CD4-positive, alpha-beta memory T cell (primary cell): ENCODE data around the gene CEP63. TPM values are rescaled to one million over a fixed set of nuclear protein-coding genes. Genes with fewer than 3 reads are reported as not detected.

Source experiments
- CTCF ChIA-PET: fragments of 350-600 bp; sonication (Branson Sonifier 250); formaldehyde crosslinking; loops from one replicate; lab custom pipeline; 2021; ENCODE audit warnings: inconsistent platforms; ENCODE audit not compliant: partially characterized antibody; lab: Charles Lee
- POLR2A ChIA-PET: fragments of 350-600 bp; sonication (Branson Sonifier 250); formaldehyde crosslinking; loops from one replicate; lab custom pipeline; 2021; ENCODE audit not compliant: partially characterized antibody; lab: Charles Lee
- DNase-seq, 5 donors: peaks; one replicate each; pipeline versions ENCODE4 v3.0.0 to v3.0.0-alpha.2; 2020 to 2022; ENCODE audit warnings: mixed read lengths in 1 of 5
- H3K27ac ChIP-seq: one replicate; pipeline ENCODE4 v1.7.0; 2013; ENCODE audit warnings: low read depth, low read length
- H3K27me3 ChIP-seq: 2 replicates; pipeline ENCODE4 v1.7.0; 2013; ENCODE audit warnings: mild to moderate bottlenecking, low read length, moderate library complexity; ENCODE audit not compliant: insufficient read depth
- H3K36me3 ChIP-seq: 2 replicates; pipeline ENCODE4 v1.7.0; 2013; ENCODE audit warnings: mild to moderate bottlenecking, low read length, moderate library complexity; ENCODE audit not compliant: insufficient read depth
- H3K4me1 ChIP-seq: 2 replicates; pipeline ENCODE4 v1.7.0; 2013; ENCODE audit warnings: mild to moderate bottlenecking, low read length, moderate library complexity; ENCODE audit not compliant: insufficient read depth
- H3K4me3 ChIP-seq, 2 donors: one replicate each; pipeline ENCODE4 v1.7.0; 2013; ENCODE audit warnings: low read length in 2 of 2, mild to moderate bottlenecking in 1 of 2
- H3K9me3 ChIP-seq, 2 donors: one replicate each; pipeline ENCODE4 v1.7.0; 2013; ENCODE audit warnings: low read length in 2 of 2, control low read depth in 1 of 2; ENCODE audit not compliant: control insufficient read depth in 1 of 2
- H3K27ac Mint-ChIP-seq, 7 donors: one replicate each; pipeline ENCODE4 v1.8.0; 2020 to 2021; ENCODE audit warnings: mixed read lengths in 7 of 7, mild to moderate bottlenecking in 6 of 7, inconsistent platforms in 3 of 7, moderate library complexity in 3 of 7
- H3K27me3 Mint-ChIP-seq, 2 donors: one replicate each; pipeline ENCODE4 v1.8.0; 2020 to 2021; ENCODE audit warnings: mixed read lengths in 2 of 2
- H3K36me3 Mint-ChIP-seq, 2 donors: one replicate each; pipeline ENCODE4 v1.8.0; 2020 to 2021; ENCODE audit warnings: mixed read lengths in 2 of 2, inconsistent platforms in 1 of 2, mild to moderate bottlenecking in 1 of 2
- H3K4me1 Mint-ChIP-seq, 4 donors: one replicate each; pipeline ENCODE4 v1.8.0; 2020 to 2021; ENCODE audit warnings: mixed read lengths in 4 of 4, mild to moderate bottlenecking in 1 of 4
- H3K4me3 Mint-ChIP-seq, 8 donors: one replicate each; pipeline ENCODE4 v1.8.0; 2020 to 2021; ENCODE audit warnings: mixed read lengths in 8 of 8, mild to moderate bottlenecking in 7 of 8, moderate library complexity in 6 of 8, inconsistent platforms in 3 of 8
- H3K9me3 Mint-ChIP-seq, 8 donors: one replicate each; pipeline ENCODE4 v1.8.0; 2020 to 2021; ENCODE audit warnings: mixed read lengths in 8 of 8, mild to moderate bottlenecking in 5 of 8, inconsistent platforms in 3 of 8, moderate library complexity in 1 of 8
- intact Hi-C: fragments of 100-400 bp; cut with micrococcal nuclease; formaldehyde crosslinking; loops from one replicate; pipeline ENCODE4 v1.15.1; 2023
- polyA plus RNA-seq, 2 donors: library from polyadenylated mRNA; unstranded; fragments of 300-500 nt; fragmentation: Illumina TruSeq; gene quantifications; one replicate each; pipeline ENCODE4 v1.2.3, GENCODE V29; 2021
- total RNA-seq, 2 experiments: library from RNA; stranded (reverse); gene quantifications; one replicate each; pipeline ENCODE4 v1.2.3, GENCODE V29; 2021

Gene CEP63
- total and polyA plus RNA-seq, 4 experiments from 2014 or later: 12.8 to 40.1 (median 25.6) TPM

DNA sequence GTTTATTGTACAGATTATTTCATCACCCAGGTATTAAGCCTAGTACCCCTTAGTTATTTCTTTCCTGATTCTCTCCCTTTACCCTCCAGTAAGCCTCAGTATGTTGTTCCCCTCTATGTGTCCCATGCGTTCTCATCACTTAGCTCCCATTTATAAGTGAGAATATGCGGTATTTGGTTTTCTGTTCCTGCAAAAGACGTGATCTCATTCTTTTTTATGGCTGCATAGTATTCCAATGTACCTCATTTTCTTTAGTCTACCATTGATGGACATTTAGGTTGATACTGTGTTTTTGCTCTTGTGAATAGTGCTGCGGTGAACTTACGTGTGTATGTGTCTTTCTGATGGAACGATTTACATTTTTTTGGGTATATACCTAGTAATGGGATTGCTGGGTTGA is 36.7 kb downstream of the CEP63 start:
- H3K4me3 Mint-ChIP-seq: no peak overlapping the region
- H3K27me3 Mint-ChIP-seq: no peaks in the 10 kb centered on the region
- ChIA-PET POLR2A (no interaction called here), CTCF (no interaction called here)
- H3K4me1 Mint-ChIP-seq: peaks cover 4 to 8% (median 5%) of the 10 kb centered on the region in 4 donors
- Histone ChIP-seq H3K36me3 (no peaks in the 10 kb centered on the region), H3K4me1 (no peaks in the 10 kb centered on the region), H3K27me3 (no peaks in the 10 kb centered on the region), H3K4me3 (no peak overlapping the region), H3K9me3 (peaks cover 0 to 15% of the 10 kb centered on the region in 2 donors), H3K27ac (no peak overlapping the region)
- no peak for DNase-seq
- peaks cover 9 to 75% (median 57%) of the 10 kb centered on the region in 8 donors for H3K9me3 Mint-ChIP-seq
- intact Hi-C loops: no loop called here
- peaks cover 59 to 75% of the 10 kb centered on the region in 2 donors for H3K36me3 Mint-ChIP-seq
- no peak overlapping the region for H3K27ac Mint-ChIP-seq

DNA sequence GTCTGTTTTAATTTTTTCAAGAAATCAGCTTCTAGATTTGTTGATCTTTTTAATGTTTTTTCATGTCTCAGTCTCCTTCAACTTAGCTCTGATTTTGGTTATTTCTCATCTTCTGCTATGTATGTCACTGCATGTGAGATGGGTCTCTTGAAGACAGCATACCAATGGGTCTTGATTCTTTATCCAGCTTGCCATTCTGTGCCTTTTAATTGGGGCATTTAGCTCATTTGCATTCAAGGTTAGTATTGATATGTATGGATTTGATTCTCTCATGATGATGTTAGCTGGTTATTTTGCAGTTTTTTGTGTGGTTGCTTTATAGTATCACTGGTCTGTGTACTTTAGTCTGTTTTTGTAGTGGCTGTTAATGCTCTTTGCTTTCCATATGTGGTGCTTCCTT is 39.4 kb downstream of the CEP63 start:
- H3K36me3 ChIP-seq: no peaks in the 10 kb centered on the region
- POLR2A ChIA-PET: no interaction called here
- Mint-ChIP-seq H3K27ac (no peak overlapping the region), H3K9me3 (peaks cover 9 to 54% (median 50%) of the 10 kb centered on the region in 8 donors), H3K4me3 (no peak overlapping the region), H3K4me1 (peaks cover 5 to 12% (median 7%) of the 10 kb centered on the region in 4 donors), H3K36me3 (peaks cover 53 to 58% of the 10 kb centered on the region in 2 donors), H3K27me3 (no peaks in the 10 kb centered on the region)
- no peak overlapping the region for H3K4me3 ChIP-seq
- peaks cover 0 to 15% of the 10 kb centered on the region in 2 donors for H3K9me3 ChIP-seq
- no peak for DNase-seq
- H3K27me3 ChIP-seq: no peaks in the 10 kb centered on the region
- intact Hi-C loops: no loop called here
- no peak overlapping the region for H3K27ac ChIP-seq
- H3K4me1 ChIP-seq: no peaks in the 10 kb centered on the region
- CTCF ChIA-PET: no interaction called here

GRCh38 chr3:134526319-134526718 is 40.5 kb downstream of the CEP63 start:
- peaks cover 0 to 15% of the 10 kb centered on the region in 2 donors for H3K9me3 ChIP-seq
- no peaks in the 10 kb centered on the region for H3K27me3 ChIP-seq
- POLR2A ChIA-PET: no interaction called here
- Mint-ChIP-seq H3K4me1 (peaks cover 5 to 12% (median 6%) of the 10 kb centered on the region in 4 donors), H3K27ac (no peak overlapping the region), H3K9me3 (peaks cover 9 to 50% (median 46%) of the 10 kb centered on the region in 8 donors), H3K27me3 (no peaks in the 10 kb centered on the region), H3K36me3 (peaks cover 48 to 50% of the 10 kb centered on the region in 2 donors), H3K4me3 (no peak overlapping the region)
- H3K27ac ChIP-seq: no peak overlapping the region
- no peaks in the 10 kb centered on the region for H3K4me1 ChIP-seq
- H3K4me3 ChIP-seq: no peak overlapping the region
- DNase-seq: no peak
- intact Hi-C loops: no loop called here
- CTCF ChIA-PET: no interaction called here
- no peaks in the 10 kb centered on the region for H3K36me3 ChIP-seq

GRCh38 chr3:134527037-134527436 is 41.2 kb downstream of the CEP63 start:
- intact Hi-C loops: no loop called here
- Histone ChIP-seq H3K9me3 (peaks cover 0 to 12% of the 10 kb centered on the region in 2 donors), H3K4me1 (no peaks in the 10 kb centered on the region), H3K27me3 (no peaks in the 10 kb centered on the region), H3K4me3 (no peak overlapping the region), H3K36me3 (no peaks in the 10 kb centered on the region), H3K27ac (no peak overlapping the region)
- H3K4me1 Mint-ChIP-seq: peaks cover 4 to 12% (median 7%) of the 10 kb centered on the region in 4 donors
- ChIA-PET CTCF (no interaction called here), POLR2A (no interaction called here)
- H3K27me3 Mint-ChIP-seq: no peaks in the 10 kb centered on the region
- DNase-seq: no peak
- H3K27ac Mint-ChIP-seq: no peak overlapping the region
- H3K9me3 Mint-ChIP-seq: peaks cover 9 to 45% (median 43%) of the 10 kb centered on the region in 8 donors
- H3K4me3 Mint-ChIP-seq: no peak overlapping the region
- peaks cover 45% of the 10 kb centered on the region in 2 donors for H3K36me3 Mint-ChIP-seq

GRCh38 chr3:134527538-134528186 is 41.8 kb downstream of the CEP63 start:
- peaks cover 41 to 42% of the 10 kb centered on the region in 2 donors for H3K36me3 Mint-ChIP-seq
- Histone ChIP-seq H3K4me3 (no peak overlapping the region), H3K27me3 (no peaks in the 10 kb centered on the region), H3K4me1 (no peaks in the 10 kb centered on the region), H3K9me3 (peaks cover 0 to 8% of the 10 kb centered on the region in 2 donors), H3K27ac (no peak overlapping the region), H3K36me3 (no peaks in the 10 kb centered on the region)
- POLR2A ChIA-PET: no interaction called here
- intact Hi-C loops: no loop called here
- DNase-seq: no peak
- H3K4me3 Mint-ChIP-seq: no peak overlapping the region
- CTCF ChIA-PET: no interaction called here
- no peaks in the 10 kb centered on the region for H3K27me3 Mint-ChIP-seq
- peaks cover 4 to 12% (median 7%) of the 10 kb centered on the region in 4 donors for H3K4me1 Mint-ChIP-seq
- no peak overlapping the region for H3K27ac Mint-ChIP-seq
- peaks cover 5 to 39% (median 38%) of the 10 kb centered on the region in 8 donors for H3K9me3 Mint-ChIP-seq

DNA sequence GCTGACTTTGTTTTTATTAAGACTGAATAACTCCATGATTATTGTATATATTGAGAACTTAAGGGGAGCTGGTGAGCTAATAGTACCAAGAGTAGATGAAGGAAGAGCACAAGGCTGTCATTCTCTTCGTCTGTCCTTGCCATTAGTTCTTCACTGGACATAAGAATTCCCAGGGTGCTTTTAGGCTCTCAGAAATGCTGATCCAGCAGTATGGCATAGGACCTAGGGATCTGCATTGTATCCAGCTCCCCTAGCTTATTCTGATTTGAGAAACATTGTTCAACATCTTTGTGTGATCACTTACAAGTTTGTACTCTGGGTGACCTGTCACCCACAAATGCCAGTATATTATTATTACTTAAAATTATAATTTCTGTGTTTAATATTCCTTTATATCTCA is 47.6 kb downstream of the CEP63 start:
- CTCF ChIA-PET: no interaction called here
- no peak overlapping the region for H3K27ac Mint-ChIP-seq

GRCh38 chr3:134535186-134535970 is 49.5 kb downstream of the CEP63 start:
- Histone ChIP-seq H3K27ac (no peak overlapping the region), H3K4me3 (no peak overlapping the region), H3K27me3 (no peaks in the 10 kb centered on the region), H3K9me3 (no peaks in the 10 kb centered on the region), H3K4me1 (no peaks in the 10 kb centered on the region), H3K36me3 (peaks cover 11% of the 10 kb centered on the region)
- no peak for DNase-seq
- H3K27me3 Mint-ChIP-seq: no peaks in the 10 kb centered on the region
- H3K36me3 Mint-ChIP-seq: peaks cover 34 to 39% of the 10 kb centered on the region in 2 donors
- ChIA-PET CTCF (no interaction called here), POLR2A (no interaction called here)
- no peak overlapping the region for H3K27ac Mint-ChIP-seq
- intact Hi-C loops: no loop called here
- peaks cover 0 to 2% (median 0%) of the 10 kb centered on the region in 4 donors for H3K4me1 Mint-ChIP-seq
- no peak overlapping the region for H3K4me3 Mint-ChIP-seq
- H3K9me3 Mint-ChIP-seq: no peaks in the 10 kb centered on the region

More for the DNA sequence above, 47.6 kb downstream of the CEP63 start:
- Mint-ChIP-seq H3K9me3 (no peaks in the 10 kb centered on the region), H3K4me1 (peaks cover 0 to 4% (median 1%) of the 10 kb centered on the region in 4 donors), H3K27me3 (no peaks in the 10 kb centered on the region), H3K4me3 (no peak overlapping the region), H3K36me3 (peaks cover 28 to 29% of the 10 kb centered on the region in 2 donors)
- H3K27ac ChIP-seq: no peak overlapping the region
- DNase-seq: no peak
- peaks cover 11% of the 10 kb centered on the region for H3K36me3 ChIP-seq
- H3K4me1 ChIP-seq: no peaks in the 10 kb centered on the region
- no peak overlapping the region for H3K4me3 ChIP-seq
- H3K27me3 ChIP-seq: no peaks in the 10 kb centered on the region
- intact Hi-C loops: no loop called here
- POLR2A ChIA-PET: no interaction called here
- no peaks in the 10 kb centered on the region for H3K9me3 ChIP-seq
